ENCODE results near the gene CDCP2.

The CDCP2 gene

DNA sequence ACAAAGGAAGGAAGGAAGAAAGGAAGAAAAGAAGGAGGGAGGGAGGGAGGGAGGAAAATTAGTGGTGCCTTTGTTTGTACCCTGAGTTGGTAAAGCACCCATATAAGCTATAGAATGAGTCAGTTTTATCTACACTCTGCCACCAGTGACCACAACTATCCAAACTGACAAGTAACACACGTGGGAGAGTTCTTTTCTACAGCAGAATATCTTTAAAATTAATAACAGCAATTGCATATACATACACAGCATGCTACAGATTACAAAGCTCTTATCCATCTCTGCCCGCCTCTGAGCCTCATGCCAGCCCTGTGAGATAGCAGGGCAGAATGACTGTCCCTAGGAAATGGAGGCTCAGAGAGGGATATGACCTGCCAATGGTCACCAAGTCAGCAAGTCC lies 20.3 kb downstream of the CDCP2 start:
- no peaks in the 10 kb centered on the region for H3K9me3 ChIP-seq (ENCODE audit: low read length)
- H3K27me3 ChIP-seq (ENCODE audit: control insufficient read depth in 1 of 2, insufficient read depth in 2 of 2, low read length in 2 of 2): no peaks in the 10 kb centered on the region
- H3K4me3 ChIP-seq (ENCODE audit: low read depth in 1 of 2, low read length in 2 of 2): no peak overlapping the region
- no peak overlapping the region for H3K9ac ChIP-seq (ENCODE audit: low read length)
- no peak overlapping the region for H3K27ac ChIP-seq (ENCODE audit: low read depth, low read length)
- no peaks in the 10 kb centered on the region for H3K36me3 ChIP-seq (ENCODE audit: insufficient read depth, low read length)
- no peaks in the 10 kb centered on the region for H3K4me1 ChIP-seq (ENCODE audit: insufficient read depth, low read length)

DNA sequence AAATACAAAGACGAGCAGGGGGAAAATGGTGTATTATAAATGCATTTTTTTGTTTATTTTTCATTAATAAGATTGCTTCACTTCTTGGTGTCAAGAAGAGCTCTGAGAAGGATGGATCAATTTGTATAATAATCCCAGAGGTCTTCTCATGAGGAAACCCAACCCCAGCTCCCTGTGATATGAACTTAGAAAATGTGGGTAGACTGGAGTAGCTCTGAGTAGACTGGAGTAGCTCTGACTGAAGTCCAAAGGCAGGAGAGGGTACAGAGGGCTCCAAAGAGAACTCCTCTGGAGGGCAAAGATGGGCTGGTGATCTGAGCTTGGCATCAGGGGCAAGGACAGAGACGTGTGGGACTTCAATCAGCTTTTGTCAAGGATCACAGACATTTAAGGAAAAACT lies 21.4 kb downstream of the CDCP2 start:
- no peaks in the 10 kb centered on the region for H3K27me3 ChIP-seq (ENCODE audit: control insufficient read depth in 1 of 2, insufficient read depth in 2 of 2, low read length in 2 of 2)

DNA sequence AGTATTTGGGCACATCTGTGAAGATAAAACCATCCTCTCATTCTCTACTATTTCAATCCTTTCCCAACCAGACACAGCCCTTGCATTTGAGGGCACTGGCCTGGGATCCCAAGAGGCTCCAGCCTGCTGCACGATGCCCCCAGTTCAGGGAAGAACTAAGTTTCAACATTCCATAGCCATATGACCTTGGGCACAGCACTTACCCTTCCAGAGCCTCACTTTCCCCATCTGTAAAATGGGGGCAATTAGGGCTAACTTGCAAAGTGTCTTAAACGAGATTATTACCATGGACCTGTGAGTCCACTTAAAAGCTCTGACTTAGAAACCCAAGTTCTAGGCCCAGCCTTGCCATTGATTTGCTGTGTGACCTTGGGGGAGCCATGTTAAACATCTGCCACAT lies 22.9 kb downstream of the CDCP2 start:
- Histone ChIP-seq H3K27ac (ENCODE audit: low read depth, low read length) (no peak overlapping the region), H3K27me3 (ENCODE audit: control insufficient read depth in 1 of 2, insufficient read depth in 2 of 2, low read length in 2 of 2) (no peaks in the 10 kb centered on the region), H3K9me3 (ENCODE audit: low read length) (no peaks in the 10 kb centered on the region), H3K36me3 (ENCODE audit: insufficient read depth, low read length) (no peaks in the 10 kb centered on the region), H3K4me1 (ENCODE audit: insufficient read depth, low read length) (no peaks in the 10 kb centered on the region), H3K4me3 (ENCODE audit: low read depth in 1 of 2, low read length in 2 of 2) (no peak overlapping the region), H3K9ac (ENCODE audit: low read length) (no peak overlapping the region)

More for the DNA sequence above, 21.4 kb downstream of the CDCP2 start:
- H3K9ac ChIP-seq (ENCODE audit: low read length): no peak overlapping the region
- H3K27ac ChIP-seq (ENCODE audit: low read depth, low read length): no peak overlapping the region
- H3K4me1 ChIP-seq (ENCODE audit: insufficient read depth, low read length): no peaks in the 10 kb centered on the region
- H3K36me3 ChIP-seq (ENCODE audit: insufficient read depth, low read length): no peaks in the 10 kb centered on the region
- no peak overlapping the region for H3K4me3 ChIP-seq (ENCODE audit: low read depth in 1 of 2, low read length in 2 of 2)
- no peaks in the 10 kb centered on the region for H3K9me3 ChIP-seq (ENCODE audit: low read length)

DNA sequence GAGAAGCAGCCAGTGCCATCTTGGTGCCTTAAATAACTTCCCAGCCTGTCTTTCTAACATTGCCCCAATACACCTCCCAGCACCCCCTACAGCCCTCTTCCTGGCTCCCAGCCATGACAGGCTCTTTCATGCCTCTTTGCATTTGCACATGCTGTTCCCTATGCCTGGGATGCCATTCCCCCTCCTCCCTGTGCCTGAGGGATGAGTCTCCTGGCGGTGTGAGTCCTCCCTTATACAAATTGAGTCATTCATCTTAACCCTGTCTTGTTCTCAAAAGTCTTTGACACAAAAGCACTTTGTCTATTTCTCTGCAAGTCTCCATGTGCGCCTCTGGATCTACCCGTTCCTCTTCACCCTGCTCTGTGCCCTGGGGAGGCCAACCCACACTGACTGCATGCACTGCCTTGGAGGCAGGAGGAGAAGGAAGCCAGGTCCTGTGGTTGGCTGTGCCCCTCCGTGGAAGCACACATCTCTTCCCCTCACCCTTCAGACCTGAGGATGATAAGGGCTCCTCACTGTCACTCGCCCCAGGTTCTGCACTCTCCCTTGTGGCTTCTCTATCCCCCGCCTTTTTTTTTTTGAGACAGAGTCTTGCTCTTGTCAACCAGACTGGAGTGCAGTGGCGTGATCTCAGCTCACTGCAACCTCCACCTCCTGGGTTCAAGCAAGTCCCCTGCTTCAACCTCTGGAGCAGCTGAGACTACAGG lies 25.1 kb downstream of the CDCP2 start:
- Histone ChIP-seq H3K9me3 (ENCODE audit: low read length) (no peaks in the 10 kb centered on the region), H3K27me3 (ENCODE audit: control insufficient read depth in 1 of 2, insufficient read depth in 2 of 2, low read length in 2 of 2) (no peaks in the 10 kb centered on the region), H3K9ac (ENCODE audit: low read length) (no peak overlapping the region), H3K4me1 (ENCODE audit: insufficient read depth, low read length) (no peaks in the 10 kb centered on the region), H3K36me3 (ENCODE audit: insufficient read depth, low read length) (no peaks in the 10 kb centered on the region), H3K4me3 (ENCODE audit: low read depth in 1 of 2, low read length in 2 of 2) (no peak overlapping the region), H3K27ac (ENCODE audit: low read depth, low read length) (no peak overlapping the region)

DNA sequence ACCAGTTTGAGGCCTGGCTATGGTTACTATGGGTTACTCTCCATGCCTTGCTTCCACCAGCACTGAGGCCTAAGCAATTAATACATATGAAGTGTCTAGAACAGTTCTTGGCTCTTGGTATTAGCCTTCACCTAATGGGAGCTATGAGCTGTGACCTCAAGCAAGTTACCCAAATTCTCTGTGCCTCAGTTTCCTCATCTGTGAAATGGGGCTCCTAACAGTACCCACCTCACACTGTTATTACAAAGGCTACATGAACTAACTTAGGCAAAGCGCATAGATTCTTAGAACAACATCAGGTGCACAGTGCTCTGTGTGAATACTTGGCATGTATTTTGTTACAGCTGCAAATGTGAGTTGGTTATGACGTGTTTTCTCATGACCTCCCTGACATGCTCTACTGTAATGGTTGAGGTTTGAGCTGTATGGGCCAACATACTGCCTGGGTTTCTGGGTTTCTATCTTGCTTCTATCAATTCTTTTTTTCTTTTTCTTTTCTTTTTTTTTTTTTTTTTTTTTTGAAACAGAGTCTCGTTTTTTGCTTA lies 26.5 kb downstream of the CDCP2 start:
- no peaks in the 10 kb centered on the region for H3K36me3 ChIP-seq (ENCODE audit: insufficient read depth, low read length)
- no peak overlapping the region for H3K27ac ChIP-seq (ENCODE audit: low read depth, low read length)
- H3K4me3 ChIP-seq (ENCODE audit: low read depth in 1 of 2, low read length in 2 of 2): no peak overlapping the region
- no peaks in the 10 kb centered on the region for H3K27me3 ChIP-seq (ENCODE audit: control insufficient read depth in 1 of 2, insufficient read depth in 2 of 2, low read length in 2 of 2)
- no peaks in the 10 kb centered on the region for H3K9me3 ChIP-seq (ENCODE audit: low read length)
- H3K9ac ChIP-seq (ENCODE audit: low read length): no peak overlapping the region
- peaks cover 2% of the 10 kb centered on the region for H3K4me1 ChIP-seq (ENCODE audit: insufficient read depth, low read length)

DNA sequence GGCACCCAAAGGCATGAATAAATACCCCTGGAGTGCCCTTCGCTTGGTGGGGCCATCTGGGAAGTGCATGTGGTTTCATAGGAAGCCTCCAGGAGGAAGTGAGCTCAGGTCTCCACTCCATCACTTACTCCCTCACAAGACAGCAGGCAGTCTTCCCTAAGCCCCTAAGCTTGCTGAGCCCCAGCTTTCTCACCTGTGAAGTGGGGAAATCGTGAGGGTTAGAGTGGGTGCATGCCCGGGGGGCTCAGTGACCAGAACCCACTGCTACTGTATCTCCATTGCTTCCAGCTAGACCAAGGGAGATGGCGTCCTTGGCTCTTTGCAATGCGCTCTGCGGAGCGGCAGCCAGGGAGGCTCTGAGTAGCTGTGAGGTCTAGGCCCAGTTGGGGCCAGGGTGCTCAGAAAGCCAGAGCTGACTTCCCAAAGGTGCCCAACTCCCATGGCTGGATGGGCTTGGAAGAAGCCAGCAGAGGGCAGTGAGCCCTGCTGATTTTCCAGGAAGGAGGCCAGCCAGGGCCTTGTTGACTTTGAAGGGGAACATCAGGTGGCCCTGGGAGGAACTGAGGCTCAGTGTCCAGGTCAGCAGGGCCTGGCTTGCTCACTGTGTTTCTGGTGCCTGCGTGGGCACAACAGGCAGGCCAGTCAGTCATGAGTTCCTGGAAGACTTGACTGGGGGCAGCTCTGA lies 27.3 kb downstream of the CDCP2 start:
- H3K27ac ChIP-seq (ENCODE audit: low read depth, low read length): no peak overlapping the region
- H3K4me1 ChIP-seq (ENCODE audit: insufficient read depth, low read length): peaks cover 5% of the 10 kb centered on the region
- H3K36me3 ChIP-seq (ENCODE audit: insufficient read depth, low read length): no peaks in the 10 kb centered on the region
- H3K27me3 ChIP-seq (ENCODE audit: control insufficient read depth in 1 of 2, insufficient read depth in 2 of 2, low read length in 2 of 2): no peaks in the 10 kb centered on the region
- H3K9me3 ChIP-seq (ENCODE audit: low read length): no peaks in the 10 kb centered on the region
- H3K4me3 ChIP-seq (ENCODE audit: low read depth in 1 of 2, low read length in 2 of 2): no peak overlapping the region
- no peak overlapping the region for H3K9ac ChIP-seq (ENCODE audit: low read length)

DNA sequence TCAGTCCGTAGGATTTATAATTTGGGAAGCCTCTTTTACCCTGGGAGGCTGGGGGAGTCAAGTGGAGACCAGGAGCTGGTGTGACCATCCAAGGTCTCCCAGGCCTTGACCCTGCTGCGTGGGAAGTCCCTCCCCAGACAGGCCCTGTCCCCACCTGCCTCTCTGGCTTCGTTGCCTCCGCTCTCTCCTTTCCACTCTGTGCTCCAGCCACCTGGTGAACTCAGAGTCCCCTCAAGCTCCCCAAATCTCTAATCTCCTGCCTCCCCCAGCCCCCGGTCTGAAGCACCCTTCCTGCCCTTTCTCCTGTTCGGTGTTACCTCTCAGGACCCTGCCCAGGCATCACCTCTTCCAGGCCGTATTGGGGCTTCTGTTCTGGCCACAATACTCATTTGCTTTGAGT lies 27.9 kb downstream of the CDCP2 start:
- peaks cover 5% of the 10 kb centered on the region for H3K4me1 ChIP-seq (ENCODE audit: insufficient read depth, low read length)
- no peaks in the 10 kb centered on the region for H3K36me3 ChIP-seq (ENCODE audit: insufficient read depth, low read length)
- H3K9ac ChIP-seq (ENCODE audit: low read length): no peak overlapping the region
- H3K27ac ChIP-seq (ENCODE audit: low read depth, low read length): no peak overlapping the region
- H3K4me3 ChIP-seq (ENCODE audit: low read depth in 1 of 2, low read length in 2 of 2): no peak overlapping the region
- H3K9me3 ChIP-seq (ENCODE audit: low read length): no peaks in the 10 kb centered on the region
- no peaks in the 10 kb centered on the region for H3K27me3 ChIP-seq (ENCODE audit: control insufficient read depth in 1 of 2, insufficient read depth in 2 of 2, low read length in 2 of 2)

DNA sequence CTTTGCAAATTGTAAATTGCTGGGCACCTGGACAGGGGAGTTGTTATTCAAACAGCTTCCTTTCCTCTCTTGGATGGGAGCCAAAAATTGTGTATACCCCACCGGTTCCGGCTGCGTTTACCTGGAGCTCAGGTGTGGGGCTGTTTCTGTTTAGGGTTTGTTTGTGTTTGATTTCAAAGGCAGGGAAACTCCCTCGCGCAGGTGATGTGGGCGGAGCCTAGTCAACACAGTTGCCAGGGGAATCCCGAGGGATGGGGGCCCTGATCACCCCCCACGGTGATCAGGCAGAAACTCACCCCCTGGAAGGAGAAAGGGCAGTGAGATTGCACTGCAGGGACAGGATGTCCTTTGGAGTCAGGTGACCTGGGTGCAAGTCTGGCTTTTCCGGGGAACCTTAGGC lies 28.3 kb downstream of the CDCP2 start:
- Histone ChIP-seq H3K4me1 (ENCODE audit: insufficient read depth, low read length) (peaks cover 5% of the 10 kb centered on the region), H3K9me3 (ENCODE audit: low read length) (no peaks in the 10 kb centered on the region), H3K9ac (ENCODE audit: low read length) (no peak overlapping the region), H3K27me3 (ENCODE audit: control insufficient read depth in 1 of 2, insufficient read depth in 2 of 2, low read length in 2 of 2) (no peaks in the 10 kb centered on the region), H3K36me3 (ENCODE audit: insufficient read depth, low read length) (no peaks in the 10 kb centered on the region), H3K27ac (ENCODE audit: low read depth, low read length) (no peak overlapping the region), H3K4me3 (ENCODE audit: low read depth in 1 of 2, low read length in 2 of 2) (no peak overlapping the region)

DNA sequence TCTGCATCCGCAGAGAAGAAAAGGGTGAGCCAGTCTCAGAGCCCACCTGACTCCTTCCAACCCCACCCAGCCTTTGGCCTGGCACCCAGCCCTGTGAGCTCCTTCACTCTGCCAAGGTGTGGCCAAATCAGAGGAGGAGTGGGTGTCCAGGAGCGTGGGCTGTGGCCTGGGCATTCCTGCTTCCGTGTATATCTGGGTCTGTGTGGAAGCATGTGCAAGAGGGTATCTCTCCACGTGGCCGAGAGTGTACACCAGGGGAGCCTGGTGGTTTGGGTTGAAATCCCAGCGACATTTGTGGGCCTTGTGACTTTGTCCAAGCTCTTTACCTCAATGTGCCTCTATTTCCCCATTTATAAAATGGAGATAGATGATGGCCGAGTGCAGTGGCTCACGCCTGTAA lies 29.8 kb downstream of the CDCP2 start:
- H3K9me3 ChIP-seq (ENCODE audit: low read length): no peaks in the 10 kb centered on the region
- peaks cover 5% of the 10 kb centered on the region for H3K4me1 ChIP-seq (ENCODE audit: insufficient read depth, low read length)
- no peak overlapping the region for H3K27ac ChIP-seq (ENCODE audit: low read depth, low read length)
- H3K9ac ChIP-seq (ENCODE audit: low read length): no peak overlapping the region
- H3K27me3 ChIP-seq (ENCODE audit: control insufficient read depth in 1 of 2, insufficient read depth in 2 of 2, low read length in 2 of 2): no peaks in the 10 kb centered on the region
- no peaks in the 10 kb centered on the region for H3K36me3 ChIP-seq (ENCODE audit: insufficient read depth, low read length)
- H3K4me3 ChIP-seq (ENCODE audit: low read depth in 1 of 2, low read length in 2 of 2): no peak overlapping the region

DNA sequence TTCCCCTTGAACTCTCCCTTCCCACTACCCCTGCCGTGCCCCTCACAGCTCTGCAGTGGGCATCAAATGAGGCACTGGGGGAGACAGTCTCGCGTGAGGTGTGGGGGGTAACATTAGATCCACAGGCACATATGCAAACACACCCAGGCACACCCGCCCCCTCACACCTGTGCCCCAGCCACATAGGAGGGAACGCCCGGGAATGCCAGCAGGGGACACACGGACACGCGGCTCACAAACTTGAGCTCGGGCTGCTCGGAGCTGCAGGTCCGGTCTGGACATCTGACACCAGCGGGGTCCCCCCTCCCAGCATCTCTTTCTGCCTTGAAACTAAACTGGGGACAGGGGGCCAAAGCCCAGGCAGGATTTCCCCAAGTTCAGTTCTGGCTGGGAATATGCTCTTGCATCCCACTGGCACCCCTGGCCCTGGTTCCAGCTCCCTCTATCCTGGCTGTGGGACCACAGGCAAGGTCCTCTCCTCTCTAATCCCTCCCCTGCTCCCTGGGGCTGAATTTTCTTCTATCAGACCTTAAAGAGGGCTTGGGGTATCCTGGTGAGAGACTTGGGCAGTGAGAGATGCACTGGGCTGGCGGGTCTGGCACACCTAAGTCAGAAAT lies 30.6 kb downstream of the CDCP2 start:
- H3K27ac ChIP-seq (ENCODE audit: low read depth, low read length): no peak overlapping the region
- peaks cover 5% of the 10 kb centered on the region for H3K4me1 ChIP-seq (ENCODE audit: insufficient read depth, low read length)
- no peaks in the 10 kb centered on the region for H3K36me3 ChIP-seq (ENCODE audit: insufficient read depth, low read length)
- H3K9ac ChIP-seq (ENCODE audit: low read length): no peak overlapping the region
- H3K4me3 ChIP-seq (ENCODE audit: low read depth in 1 of 2, low read length in 2 of 2): no peak overlapping the region
- no peaks in the 10 kb centered on the region for H3K9me3 ChIP-seq (ENCODE audit: low read length)
- no peaks in the 10 kb centered on the region for H3K27me3 ChIP-seq (ENCODE audit: control insufficient read depth in 1 of 2, insufficient read depth in 2 of 2, low read length in 2 of 2)

DNA sequence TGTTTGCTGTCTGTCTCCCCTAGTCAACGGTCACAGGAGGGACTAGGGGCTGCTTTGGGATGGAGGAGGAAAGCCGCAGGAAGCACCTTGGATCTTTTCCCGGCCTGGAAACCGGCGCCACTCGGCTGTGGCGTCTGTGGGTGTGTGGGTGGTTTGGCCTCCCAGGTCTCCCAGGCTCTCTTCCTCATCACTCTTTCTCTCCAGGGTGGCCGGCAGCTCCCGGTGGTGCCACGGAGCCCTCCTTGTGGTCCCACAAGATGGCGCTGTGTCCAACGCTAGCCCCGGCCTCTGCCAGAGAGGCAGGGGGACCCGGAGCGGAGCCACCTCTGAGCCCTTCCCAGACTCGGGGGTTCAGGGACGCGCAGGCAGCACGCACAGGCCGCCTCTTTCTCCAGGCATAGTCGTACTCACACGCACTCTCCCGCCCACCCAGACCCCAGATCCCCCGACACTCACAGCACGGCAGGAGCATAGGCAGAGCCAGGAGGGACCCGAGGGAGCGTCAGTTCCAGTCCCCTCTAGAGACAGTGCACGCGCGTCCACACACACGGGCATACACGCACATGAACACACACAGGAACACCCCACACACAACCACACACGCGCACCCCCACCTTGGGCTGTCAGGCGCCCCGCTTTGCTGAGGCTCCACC lies 31.2 kb downstream of the CDCP2 start:
- Histone ChIP-seq H3K27me3 (ENCODE audit: control insufficient read depth in 1 of 2, insufficient read depth in 2 of 2, low read length in 2 of 2) (no peaks in the 10 kb centered on the region), H3K36me3 (ENCODE audit: insufficient read depth, low read length) (no peaks in the 10 kb centered on the region), H3K4me1 (ENCODE audit: insufficient read depth, low read length) (peaks cover 5% of the 10 kb centered on the region), H3K9ac (ENCODE audit: low read length) (no peak overlapping the region), H3K27ac (ENCODE audit: low read depth, low read length) (no peak overlapping the region), H3K9me3 (ENCODE audit: low read length) (no peaks in the 10 kb centered on the region), H3K4me3 (ENCODE audit: low read depth in 1 of 2, low read length in 2 of 2) (peak overlapping the region in 1 of 2 donors; percentile 18)

Data from muscle layer of colon (tissue), 2 donors.